Liver (tissue), 9 donors: ENCODE data around the gene RNPEP. TPM values are rescaled to one million over a fixed set of nuclear protein-coding genes. Genes with fewer than 3 reads are reported as not detected.
A peak's percentile ranks its signal among the peaks of the same experiment; 100 is the strongest.

Source experiments
- DNase-seq: peaks from one replicate; pipeline ENCODE4 v3.0.0-alpha.2; 2017; ENCODE audit warnings: low spot score
- H3K27ac ChIP-seq, 2 donors: one replicate each; pipeline ENCODE4 v1.7.0; 2013; ENCODE audit warnings: inconsistent platforms in 2 of 2, low read length in 2 of 2, control low read depth in 1 of 2, low read depth in 1 of 2, mild to moderate bottlenecking in 1 of 2
- H3K27me3 ChIP-seq, 4 donors: one replicate each; pipeline versions ENCODE4 v1.6.1 to v1.7.0; 2013; ENCODE audit warnings: low read length in 3 of 4, inconsistent platforms in 1 of 4, mild to moderate bottlenecking in 1 of 4, moderate library complexity in 1 of 4; ENCODE audit not compliant: control insufficient read depth in 4 of 4, insufficient read depth in 4 of 4
- H3K36me3 ChIP-seq, 4 donors: one replicate each; pipeline versions ENCODE4 v1.6.1 to v1.7.0; 2013; ENCODE audit warnings: low read length in 3 of 4, mild to moderate bottlenecking in 3 of 4, low read depth in 1 of 4, moderate library complexity in 1 of 4; ENCODE audit not compliant: control insufficient read depth in 4 of 4, insufficient read depth in 3 of 4
- H3K4me1 ChIP-seq, 4 donors: one replicate each; pipeline versions ENCODE4 v1.6.1 to v1.7.0; 2013; ENCODE audit warnings: low read length in 3 of 4, mild to moderate bottlenecking in 3 of 4, moderate library complexity in 1 of 4; ENCODE audit not compliant: control insufficient read depth in 4 of 4, insufficient read depth in 4 of 4
- H3K4me3 ChIP-seq, 3 donors: one replicate each; pipeline versions ENCODE4 v1.6.1 to v1.7.0; 2013; ENCODE audit warnings: low read length in 3 of 3, control low read depth in 1 of 3, low read depth in 1 of 3, mild to moderate bottlenecking in 1 of 3
- H3K9ac ChIP-seq, 2 donors: one replicate each; pipeline ENCODE4 v1.7.0; 2013; ENCODE audit warnings: low read length in 2 of 2, mild to moderate bottlenecking in 2 of 2, moderate library complexity in 2 of 2, control low read depth in 1 of 2, low read depth in 1 of 2
- H3K9me3 ChIP-seq, 4 donors: one replicate each; pipeline versions ENCODE4 v1.6.1 to v1.7.0; 2013; ENCODE audit warnings: low read length in 3 of 4; ENCODE audit not compliant: control insufficient read depth in 4 of 4
- EGR1 ChIP-seq, 2 donors: IDR thresholded peaks; 2 replicates each; pipeline ENCODE4 v1.6.1; 2016 to 2018; ENCODE audit warnings: antibody characterized with exemption in 2 of 2, low read depth in 2 of 2
- FOXA1 ChIP-seq: IDR thresholded peaks from 2 replicates; pipeline ENCODE4 v1.6.1; 2016; ENCODE audit warnings: antibody characterized with exemption
- FOXA2 ChIP-seq: IDR thresholded peaks from 2 replicates; pipeline ENCODE4 v1.6.1; 2016; ENCODE audit warnings: antibody characterized with exemption
- GABPA ChIP-seq, 2 donors: IDR thresholded peaks in 1 of 2; conservative IDR thresholded peaks in 1 of 2; 2 replicates each; pipeline ENCODE4 v1.6.1; 2016; ENCODE audit warnings: antibody characterized with exemption in 2 of 2, mild to moderate bottlenecking in 1 of 2, moderate library complexity in 1 of 2
- HNF4A ChIP-seq, 2 donors: conservative IDR thresholded peaks; 2 replicates each; pipeline ENCODE4 v1.6.1; 2016; ENCODE audit warnings: antibody characterized with exemption in 2 of 2, mild to moderate bottlenecking in 2 of 2
- HNF4G ChIP-seq: IDR thresholded peaks from 2 replicates; pipeline ENCODE4 v1.6.1; 2016; ENCODE audit warnings: antibody characterized with exemption
- JUND ChIP-seq, 2 donors: IDR thresholded peaks; 2 replicates each; pipeline ENCODE4 v1.6.1; 2016; ENCODE audit warnings: antibody characterized with exemption in 2 of 2
- NR2F2 ChIP-seq: IDR thresholded peaks from 2 replicates; pipeline ENCODE4 v1.6.1; 2016; ENCODE audit warnings: antibody characterized with exemption
- RAD21 ChIP-seq, 2 donors: IDR thresholded peaks; 2 replicates each; pipeline ENCODE4 v1.6.1; 2016; ENCODE audit warnings: antibody characterized with exemption in 2 of 2, mild to moderate bottlenecking in 2 of 2
- RXRA ChIP-seq, 2 donors: IDR thresholded peaks; 2 replicates each; pipeline ENCODE4 v1.6.1; 2017 to 2018; ENCODE audit warnings: antibody characterized with exemption in 2 of 2, mild to moderate bottlenecking in 1 of 2
- SP1 ChIP-seq: IDR thresholded peaks from 2 replicates; pipeline ENCODE4 v1.6.1; 2018; ENCODE audit warnings: antibody characterized with exemption, mild to moderate bottlenecking
- TAF1 ChIP-seq: conservative IDR thresholded peaks from 2 replicates; pipeline ENCODE4 v1.6.1; 2016; ENCODE audit warnings: antibody characterized with exemption, mild to moderate bottlenecking
- YY1 ChIP-seq: IDR thresholded peaks from 2 replicates; pipeline ENCODE4 v1.6.1; 2016; ENCODE audit warnings: antibody characterized with exemption, mild to moderate bottlenecking
- WGBS: extraction: QIAGEN DNeasy Blood & Tissue Kit; methylation state at CpG from one replicate; pipeline ENCODE4 v1.1.7; 2013; 5-methylcytosine and 5-hydroxymethylcytosine counted together
- polyA plus RNA-seq, 2 donors: library from polyadenylated mRNA; stranded (reverse) in 1 of 2; unstranded in 1 of 2; fragments of 200-250 nt in 1 of 2; fragments of >200 nt in 1 of 2; fragmentation: Nextera tagmentation in 1 of 2; extraction: Ambion mirVana in 1 of 2; gene quantifications; one replicate each; pipeline versions ENCODE4 v1.2.1 to v1.2.3, GENCODE V29; 2013 to 2015
- total RNA-seq, 2 donors: library from RNA; depleted of rRNA; stranded (reverse); fragments of >200 nt; gene quantifications; one replicate each; pipeline ENCODE4 v1.2.3, GENCODE V29; 2014
- TF ChIP-seq, protein P1 (sequence below): fragments of 150-350 bp; IDR thresholded peaks from 2 replicates; pipeline ENCODE4 v1.5.1; 2017; ENCODE audit warnings: improper control_type of control experiment, low read depth, low read length; ENCODE audit not compliant: missing input control
- TF ChIP-seq, protein P2 (sequence below): IDR thresholded peaks from 2 replicates; pipeline ENCODE4 v1.6.1; 2016; ENCODE audit warnings: antibody characterized with exemption, mild to moderate bottlenecking
- TF ChIP-seq, protein P3 (sequence below): IDR thresholded peaks from 2 replicates; pipeline ENCODE4 v1.6.1; 2016; ENCODE audit warnings: antibody characterized with exemption
- TF ChIP-seq, protein P4 (sequence below): IDR thresholded peaks from 2 replicates; pipeline ENCODE4 v1.6.1; 2016; ENCODE audit warnings: antibody characterized with exemption
- TF ChIP-seq, protein P5 (sequence below): IDR thresholded peaks from 2 replicates; pipeline ENCODE4 v1.6.1; 2016; ENCODE audit warnings: antibody characterized with exemption
- donor health status: healthy.
- donor health status: healthy.
- donor health status: healthy.
- donor health status: healthy.
- donor health status: healthy.

The RNPEP gene
- total and polyA plus RNA-seq, 4 donors = 16.3 to 26.5 (median 21.0) TPM

DNA sequence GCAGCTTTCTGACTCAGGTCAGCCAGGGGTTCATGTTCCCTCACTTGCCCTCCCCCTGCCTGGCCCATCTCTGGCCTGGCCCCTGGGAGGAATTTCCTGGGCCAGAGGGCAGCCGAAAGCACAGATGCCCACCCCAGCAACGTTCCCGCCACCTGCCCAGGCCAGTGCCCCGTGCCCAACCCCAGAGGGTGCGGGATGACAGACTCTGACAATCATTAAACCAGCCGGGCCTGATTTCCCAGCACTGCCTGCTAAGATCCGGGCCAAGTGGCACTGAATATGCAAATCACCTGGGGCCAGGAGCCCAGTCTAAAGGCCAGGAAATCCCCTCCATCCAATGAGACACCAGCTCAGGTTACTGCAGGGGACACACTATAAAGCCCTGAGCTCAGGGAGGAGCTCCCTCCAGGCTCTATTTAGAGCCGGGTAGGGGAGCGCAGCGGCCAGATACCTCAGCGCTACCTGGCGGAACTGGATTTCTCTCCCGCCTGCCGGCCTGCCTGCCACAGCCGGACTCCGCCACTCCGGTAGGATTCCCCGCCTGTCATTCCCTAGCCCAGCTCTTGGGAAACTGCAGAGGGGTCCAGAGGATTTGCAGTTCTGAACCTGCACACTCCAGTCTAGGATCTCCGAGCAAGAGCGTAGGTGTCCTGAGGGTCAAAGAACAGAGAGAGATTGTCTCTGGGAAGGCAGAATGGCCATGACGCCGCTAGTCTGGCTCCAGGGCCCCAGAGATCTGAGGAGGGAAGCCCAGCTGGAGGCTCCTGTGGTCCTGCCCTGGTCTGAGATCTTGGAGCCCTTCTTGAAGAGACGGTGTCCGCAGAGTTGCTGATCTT is 27.9 kb downstream of the RNPEP start, which contains the start of gene ELF3 (continued):
- TF ChIP-seq, protein P1, sequence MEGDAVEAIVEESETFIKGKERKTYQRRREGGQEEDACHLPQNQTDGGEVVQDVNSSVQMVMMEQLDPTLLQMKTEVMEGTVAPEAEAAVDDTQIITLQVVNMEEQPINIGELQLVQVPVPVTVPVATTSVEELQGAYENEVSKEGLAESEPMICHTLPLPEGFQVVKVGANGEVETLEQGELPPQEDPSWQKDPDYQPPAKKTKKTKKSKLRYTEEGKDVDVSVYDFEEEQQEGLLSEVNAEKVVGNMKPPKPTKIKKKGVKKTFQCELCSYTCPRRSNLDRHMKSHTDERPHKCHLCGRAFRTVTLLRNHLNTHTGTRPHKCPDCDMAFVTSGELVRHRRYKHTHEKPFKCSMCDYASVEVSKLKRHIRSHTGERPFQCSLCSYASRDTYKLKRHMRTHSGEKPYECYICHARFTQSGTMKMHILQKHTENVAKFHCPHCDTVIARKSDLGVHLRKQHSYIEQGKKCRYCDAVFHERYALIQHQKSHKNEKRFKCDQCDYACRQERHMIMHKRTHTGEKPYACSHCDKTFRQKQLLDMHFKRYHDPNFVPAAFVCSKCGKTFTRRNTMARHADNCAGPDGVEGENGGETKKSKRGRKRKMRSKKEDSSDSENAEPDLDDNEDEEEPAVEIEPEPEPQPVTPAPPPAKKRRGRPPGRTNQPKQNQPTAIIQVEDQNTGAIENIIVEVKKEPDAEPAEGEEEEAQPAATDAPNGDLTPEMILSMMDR = no peak

DNA sequence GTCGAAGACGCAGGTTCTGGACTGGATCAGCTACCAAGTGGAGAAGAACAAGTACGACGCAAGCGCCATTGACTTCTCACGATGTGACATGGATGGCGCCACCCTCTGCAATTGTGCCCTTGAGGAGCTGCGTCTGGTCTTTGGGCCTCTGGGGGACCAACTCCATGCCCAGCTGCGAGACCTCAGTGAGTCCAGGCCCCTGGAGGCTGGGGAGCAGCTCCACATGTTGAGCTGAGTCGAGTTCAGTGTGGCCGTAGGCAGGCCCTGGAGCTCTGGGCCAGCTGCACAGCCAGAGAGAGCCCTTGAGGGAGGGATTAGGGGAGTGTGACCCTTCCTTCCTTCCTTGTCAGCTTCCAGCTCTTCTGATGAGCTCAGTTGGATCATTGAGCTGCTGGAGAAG is 29.5 kb downstream of the RNPEP start:
- Histone ChIP-seq H3K9ac (no peak overlapping the region), H3K9me3 (no peaks in the 10 kb centered on the region), H3K4me1 (peaks cover 8 to 59% (median 42%) of the 10 kb centered on the region in 4 donors), H3K4me3 (peak overlapping the region; percentile 65 to 89 (median 86)), H3K27ac (peak overlapping the region; percentile 14 to 45), H3K27me3 (no peaks in the 10 kb centered on the region), H3K36me3 (peaks cover 15 to 22% (median 21%) of the 10 kb centered on the region in 4 donors)
- 74% methylated on average over 11 of the region's 11 CpGs for WGBS
- TF ChIP-seq FOXA2 (no peak), YY1 (no peak), SP1 (no peak), EGR1 (IDR thresholded peaks at IDR 0.05; ENCODE audit: low read depth in 2 of 2) (no peak), TAF1 (no peak), FOXA1 (no peak), JUND (IDR thresholded peaks at IDR 0.05) (no peak), NR2F2 (no peak), RXRA (IDR thresholded peaks at IDR 0.05) (no peak), HNF4A (conservative IDR thresholded peaks at IDR 0.05) (no peak), RAD21 (IDR thresholded peaks at IDR 0.05) (no peak), GABPA (IDR thresholded peaks at IDR 0.05 in 1 of 2, conservative IDR thresholded peaks at IDR 0.05 in 1 of 2) (no peak), HNF4G (no peak)
- TF ChIP-seq, protein P1 = no peak
- TF ChIP-seq, protein P2, sequence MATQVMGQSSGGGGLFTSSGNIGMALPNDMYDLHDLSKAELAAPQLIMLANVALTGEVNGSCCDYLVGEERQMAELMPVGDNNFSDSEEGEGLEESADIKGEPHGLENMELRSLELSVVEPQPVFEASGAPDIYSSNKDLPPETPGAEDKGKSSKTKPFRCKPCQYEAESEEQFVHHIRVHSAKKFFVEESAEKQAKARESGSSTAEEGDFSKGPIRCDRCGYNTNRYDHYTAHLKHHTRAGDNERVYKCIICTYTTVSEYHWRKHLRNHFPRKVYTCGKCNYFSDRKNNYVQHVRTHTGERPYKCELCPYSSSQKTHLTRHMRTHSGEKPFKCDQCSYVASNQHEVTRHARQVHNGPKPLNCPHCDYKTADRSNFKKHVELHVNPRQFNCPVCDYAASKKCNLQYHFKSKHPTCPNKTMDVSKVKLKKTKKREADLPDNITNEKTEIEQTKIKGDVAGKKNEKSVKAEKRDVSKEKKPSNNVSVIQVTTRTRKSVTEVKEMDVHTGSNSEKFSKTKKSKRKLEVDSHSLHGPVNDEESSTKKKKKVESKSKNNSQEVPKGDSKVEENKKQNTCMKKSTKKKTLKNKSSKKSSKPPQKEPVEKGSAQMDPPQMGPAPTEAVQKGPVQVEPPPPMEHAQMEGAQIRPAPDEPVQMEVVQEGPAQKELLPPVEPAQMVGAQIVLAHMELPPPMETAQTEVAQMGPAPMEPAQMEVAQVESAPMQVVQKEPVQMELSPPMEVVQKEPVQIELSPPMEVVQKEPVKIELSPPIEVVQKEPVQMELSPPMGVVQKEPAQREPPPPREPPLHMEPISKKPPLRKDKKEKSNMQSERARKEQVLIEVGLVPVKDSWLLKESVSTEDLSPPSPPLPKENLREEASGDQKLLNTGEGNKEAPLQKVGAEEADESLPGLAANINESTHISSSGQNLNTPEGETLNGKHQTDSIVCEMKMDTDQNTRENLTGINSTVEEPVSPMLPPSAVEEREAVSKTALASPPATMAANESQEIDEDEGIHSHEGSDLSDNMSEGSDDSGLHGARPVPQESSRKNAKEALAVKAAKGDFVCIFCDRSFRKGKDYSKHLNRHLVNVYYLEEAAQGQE = no peak
- TF ChIP-seq, protein P3, sequence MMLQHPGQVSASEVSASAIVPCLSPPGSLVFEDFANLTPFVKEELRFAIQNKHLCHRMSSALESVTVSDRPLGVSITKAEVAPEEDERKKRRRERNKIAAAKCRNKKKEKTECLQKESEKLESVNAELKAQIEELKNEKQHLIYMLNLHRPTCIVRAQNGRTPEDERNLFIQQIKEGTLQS = no peak
- TF ChIP-seq, protein P4, sequence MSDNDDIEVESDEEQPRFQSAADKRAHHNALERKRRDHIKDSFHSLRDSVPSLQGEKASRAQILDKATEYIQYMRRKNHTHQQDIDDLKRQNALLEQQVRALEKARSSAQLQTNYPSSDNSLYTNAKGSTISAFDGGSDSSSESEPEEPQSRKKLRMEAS = no peak
- TF ChIP-seq, protein P5, sequence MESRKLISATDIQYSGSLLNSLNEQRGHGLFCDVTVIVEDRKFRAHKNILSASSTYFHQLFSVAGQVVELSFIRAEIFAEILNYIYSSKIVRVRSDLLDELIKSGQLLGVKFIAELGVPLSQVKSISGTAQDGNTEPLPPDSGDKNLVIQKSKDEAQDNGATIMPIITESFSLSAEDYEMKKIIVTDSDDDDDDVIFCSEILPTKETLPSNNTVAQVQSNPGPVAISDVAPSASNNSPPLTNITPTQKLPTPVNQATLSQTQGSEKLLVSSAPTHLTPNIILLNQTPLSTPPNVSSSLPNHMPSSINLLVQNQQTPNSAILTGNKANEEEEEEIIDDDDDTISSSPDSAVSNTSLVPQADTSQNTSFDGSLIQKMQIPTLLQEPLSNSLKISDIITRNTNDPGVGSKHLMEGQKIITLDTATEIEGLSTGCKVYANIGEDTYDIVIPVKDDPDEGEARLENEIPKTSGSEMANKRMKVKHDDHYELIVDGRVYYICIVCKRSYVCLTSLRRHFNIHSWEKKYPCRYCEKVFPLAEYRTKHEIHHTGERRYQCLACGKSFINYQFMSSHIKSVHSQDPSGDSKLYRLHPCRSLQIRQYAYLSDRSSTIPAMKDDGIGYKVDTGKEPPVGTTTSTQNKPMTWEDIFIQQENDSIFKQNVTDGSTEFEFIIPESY = no peak
- no peak for DNase-seq
